GM06990 (cell line): ENCODE results near the gene GRAP2.

Source experiments
- DNase-seq: peaks from one replicate; pipeline ENCODE4 v3.0.0-alpha.2; 2011; ENCODE audit not compliant: insufficient read length; ENCODE audit errors: extremely low read depth
- H3K27me3 ChIP-seq: replicated peaks from 2 replicates; pipeline ENCODE4 v1.6.0; 2011; ENCODE audit warnings: low read length; ENCODE audit not compliant: control insufficient read depth, insufficient read depth
- H3K36me3 ChIP-seq: 2 replicates; pipeline ENCODE4 v1.5.1; 2011; ENCODE audit warnings: low read length; ENCODE audit not compliant: control insufficient read depth, insufficient read depth
- H3K4me3 ChIP-seq: replicated peaks from 2 replicates; pipeline ENCODE4 v1.5.1; 2011; ENCODE audit warnings: low read depth, mild to moderate bottlenecking, control low read depth, low read length
- CTCF ChIP-seq: IDR thresholded peaks from 2 replicates; pipeline ENCODE4 v1.5.1; 2011; ENCODE audit warnings: low read length, control low read depth, mild to moderate bottlenecking, inconsistent platforms; ENCODE audit not compliant: insufficient read depth, poor library complexity, severe bottlenecking

The GRAP2 gene

DNA sequence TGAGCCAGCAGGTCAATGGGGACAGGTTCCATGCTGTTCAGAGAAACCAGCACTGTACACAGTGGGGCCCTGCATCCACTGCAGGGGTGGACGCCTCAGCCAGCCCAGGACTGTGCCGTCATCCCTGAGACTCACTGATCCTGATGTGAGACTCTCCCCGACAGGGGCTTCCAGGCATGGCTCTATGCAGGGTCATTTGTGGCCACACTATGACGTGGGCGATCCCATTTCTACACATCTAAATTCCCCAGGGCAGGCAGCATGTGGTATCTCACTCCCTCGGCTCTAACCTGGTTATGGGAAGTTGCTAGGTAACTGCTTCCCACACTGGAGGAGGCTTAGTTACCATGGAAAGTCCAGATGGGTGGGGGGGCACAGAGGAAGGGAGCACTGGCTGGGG is 79.7 kb downstream of the GRAP2 start:
- TF ChIP-seq CTCF, result no peak
- DNase-seq, result no peak
- Histone ChIP-seq H3K4me3 (no peak overlapping the region), H3K36me3 (no peaks in the 10 kb centered on the region), H3K27me3 (peaks cover 1% of the 10 kb centered on the region)

GRCh38 chr22:39983346-39983745 is 82.5 kb downstream of the GRAP2 start:
- no peak for DNase-seq
- TF ChIP-seq CTCF, result no peak
- no peaks in the 10 kb centered on the region for H3K36me3 ChIP-seq
- no peak overlapping the region for H3K4me3 ChIP-seq
- H3K27me3 ChIP-seq, result no peaks in the 10 kb centered on the region; the same call in none of the 2 replicates

- TF ChIP-seq CTCF, result no peak
- no peak for DNase-seq
- no peaks in the 10 kb centered on the region for H3K36me3 ChIP-seq
- H3K27me3 ChIP-seq, result no peaks in the 10 kb centered on the region; the same call in none of the 2 replicates
- H3K4me3 ChIP-seq, result no peak overlapping the region
Observed at GRCh38 chr22:39984006-39984405, 83.1 kb downstream of the GRAP2 start.

DNA sequence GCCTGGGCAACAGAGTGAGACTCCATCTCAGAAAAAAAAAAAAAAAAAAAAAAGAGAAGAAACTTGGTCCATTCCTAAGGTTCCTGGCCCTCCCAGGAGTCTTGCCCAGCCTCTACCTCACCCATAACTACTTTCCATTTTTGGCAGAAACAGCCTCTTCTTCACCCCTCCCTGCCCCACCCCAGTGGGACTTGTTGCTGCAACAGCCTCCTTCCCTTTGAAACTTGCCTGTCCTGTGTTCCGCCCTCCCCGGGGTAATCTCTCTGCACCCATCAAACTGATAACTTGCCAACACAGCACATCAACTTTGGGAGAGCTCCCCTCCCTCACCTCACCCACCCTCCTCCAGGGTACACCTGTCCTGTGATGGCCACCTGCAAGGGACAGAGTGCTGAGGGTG is 83.9 kb downstream of the GRAP2 start:
- no peaks in the 10 kb centered on the region for H3K36me3 ChIP-seq
- TF ChIP-seq CTCF, result no peak
- H3K27me3 ChIP-seq, result no peaks in the 10 kb centered on the region; the same call in none of the 2 replicates
- no peak overlapping the region for H3K4me3 ChIP-seq
- no peak for DNase-seq

GRCh38 chr22:39985383-39986035 is 84.6 kb downstream of the GRAP2 start:
- H3K4me3 ChIP-seq, result no peak overlapping the region
- no peak for DNase-seq
- H3K36me3 ChIP-seq, result no peaks in the 10 kb centered on the region
- TF ChIP-seq CTCF, result no peak
- no peaks in the 10 kb centered on the region; the same call in none of the 2 replicates for H3K27me3 ChIP-seq
